ENCODE results near the gene SCD5.

The SCD5 gene

GRCh38 chr4:82777857-82778525 is 20.6 kb downstream of the SCD5 start:
- intact Hi-C loops (cut with DNase I), result no loop called here
- DNase-seq, result peak in 5 of 42 donors; percentile 1 to 40 (median 10)

GRCh38 chr4:82776925-82777542 is 21.6 kb downstream of the SCD5 start:
- intact Hi-C loops (cut with DNase I), result no loop called here
- DNase-seq, result peak in 5 of 42 donors; percentile 1 to 25 (median 9)

GRCh38 chr4:82775243-82775642 is 23.4 kb downstream of the SCD5 start:
- peak in 1 of 42 donors; percentile 0 for DNase-seq

GRCh38 chr4:82774711-82775171 is 23.9 kb downstream of the SCD5 start:
- DNase-seq, result peak in 36 of 42 donors; percentile 36 to 84 (median 60)
- intact Hi-C loops (cut with DNase I), result no loop called here

More at GRCh38 chr4:82775243-82775642, 23.4 kb downstream of the SCD5 start:
- intact Hi-C loops (cut with DNase I), result no loop called here

GRCh38 chr4:82773057-82773456 is 25.5 kb downstream of the SCD5 start:
- peak in 35 of 42 donors; percentile 25 to 85 (median 58) for DNase-seq
- intact Hi-C loops (cut with DNase I), result no loop called here

- DNase-seq, result peak; percentile 28 to 93 (median 77)
- intact Hi-C loops (cut with DNase I), result no loop called here
Observed at GRCh38 chr4:82770607-82771006, 28.0 kb downstream of the SCD5 start.

- intact Hi-C loops (cut with DNase I), result no loop called here
- DNase-seq, result no peak
Observed at GRCh38 chr4:82765134-82765533, 33.5 kb downstream of the SCD5 start.

GRCh38 chr4:82761229-82761628 is 37.4 kb downstream of the SCD5 start:
- intact Hi-C loops (cut with DNase I), result no loop called here

GRCh38 chr4:82758701-82759685 is 39.6 kb downstream of the SCD5 start:
- DNase-seq, result peak in 40 of 42 donors; percentile 11 to 81 (median 59)
- intact Hi-C loops (cut with DNase I), result no loop called here

More at GRCh38 chr4:82761229-82761628, 37.4 kb downstream of the SCD5 start:
- peak in 4 of 42 donors; percentile 9 to 57 (median 42) for DNase-seq

GRCh38 chr4:82756061-82756460 is 42.5 kb downstream of the SCD5 start:
- intact Hi-C loops (cut with DNase I), result no loop called here
- DNase-seq, result peak in 1 of 42 donors; percentile 16

GRCh38 chr4:82755650-82756049 is 42.9 kb downstream of the SCD5 start:
- intact Hi-C loops (cut with DNase I), result no loop called here
- DNase-seq, result peak in 1 of 42 donors; percentile 4

- DNase-seq, result peak in 1 of 42 donors; percentile 23
- intact Hi-C loops (cut with DNase I), result no loop called here
Observed at GRCh38 chr4:82754513-82755165, 44.0 kb downstream of the SCD5 start.

- intact Hi-C loops (cut with DNase I), result no loop called here
- peak in 5 of 42 donors; percentile 8 to 51 (median 42) for DNase-seq
Observed at GRCh38 chr4:82753725-82754410, 44.7 kb downstream of the SCD5 start.

GRCh38 chr4:82753238-82753637 is 45.4 kb downstream of the SCD5 start:
- intact Hi-C loops (cut with DNase I), result no loop called here
- DNase-seq, result peak in 5 of 42 donors; percentile 14 to 68 (median 36)

- intact Hi-C loops (cut with DNase I), result loop anchor here (10.0 kb wide), 1 partner anchor 46 kb away; the partner anchor contains the start of gene SCD5
Observed at GRCh38 chr4:82748810-82749470, 49.7 kb downstream of the SCD5 start.

GRCh38 chr4:82747686-82748575 is 50.7 kb downstream of the SCD5 start:
- peak in 35 of 42 donors; percentile 16 to 81 (median 60) for DNase-seq
- intact Hi-C loops (cut with DNase I), result loop anchor here (10.0 kb wide), 1 partner anchor 47 kb away; the partner anchor contains the start of gene SCD5

More at GRCh38 chr4:82748810-82749470, 49.7 kb downstream of the SCD5 start:
- DNase-seq, result peak in 7 of 42 donors; percentile 16 to 58 (median 30)
